NCI-H526 (cell line): ENCODE data around the gene ADAM29.
"Not testable (repeated sequence)": the region's sequence is repeated elsewhere in the genome, so short reads cannot be mapped to it uniquely, and the experiment has no call there.

Experiments used
- DNase-seq, 2 experiments: peaks; one replicate each; lab custom pipeline; 2025; lab: John Stamatoyannopoulos, UW

ADAM29 gene

DNA sequence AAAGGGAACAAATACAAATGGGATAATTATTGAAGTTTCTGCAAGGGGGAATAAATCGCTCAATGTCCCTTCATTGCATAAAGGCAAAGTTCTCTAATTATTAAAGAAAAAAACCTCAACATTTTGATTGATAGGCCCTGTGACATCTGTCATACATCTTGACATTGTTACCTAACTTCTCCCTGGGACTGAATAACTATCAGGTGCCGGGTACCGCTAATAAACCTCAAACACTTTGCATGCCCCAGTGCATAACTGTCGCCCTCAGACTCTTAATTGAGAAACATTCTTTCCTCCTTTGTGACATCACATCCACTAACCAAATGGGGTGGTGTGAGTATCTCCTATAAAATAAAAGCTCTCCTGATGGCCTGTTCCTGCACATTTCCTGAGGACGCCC lies at the start of gene ADAM29:
ADAM29 (plus strand) TSS at position 301 of the 400 bp plus-strand sequence. CDS start 57,168 bp downstream, outside the sequence.
- DNase-seq: no peak

DNA sequence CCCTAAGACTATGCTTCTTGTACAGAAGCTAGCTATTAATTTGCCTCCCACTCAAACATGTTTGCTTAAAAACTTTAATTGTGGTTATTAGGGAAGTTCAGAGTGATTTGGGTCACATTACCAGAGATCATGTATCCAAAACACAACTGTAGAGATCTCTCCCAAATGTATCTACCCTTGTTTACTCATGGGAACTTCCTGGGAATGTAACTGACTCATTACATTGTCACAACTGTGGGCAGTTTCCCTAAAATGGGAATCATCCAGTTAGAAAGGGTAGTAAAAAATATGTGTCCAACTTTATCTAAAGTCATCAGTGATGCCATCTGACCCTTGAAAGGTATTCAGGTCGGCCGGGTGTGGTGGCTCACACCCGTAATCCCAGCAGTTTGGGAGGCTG lies 48.8 kb upstream of the ADAM29 start:
- no peak for DNase-seq

DNA sequence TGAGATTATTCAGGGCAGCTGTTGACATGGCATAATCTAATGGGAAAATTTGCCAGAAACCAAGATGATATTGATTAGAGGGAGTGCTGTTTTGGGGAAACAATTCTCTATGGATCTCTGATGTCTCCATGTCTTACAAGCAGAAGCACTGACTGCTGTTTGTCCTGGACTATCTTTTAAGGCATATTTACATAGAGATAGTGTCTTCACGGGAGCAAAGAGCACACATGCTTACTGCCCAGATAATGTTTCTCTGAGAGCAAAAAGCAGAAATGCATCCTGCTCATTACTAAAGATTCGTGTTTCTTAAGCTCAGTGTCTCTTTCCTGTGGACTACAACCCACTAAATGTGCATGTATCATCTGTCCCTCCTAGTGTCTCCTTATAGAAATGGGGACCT lies 47.8 kb upstream of the ADAM29 start:
- no peak for DNase-seq

DNA sequence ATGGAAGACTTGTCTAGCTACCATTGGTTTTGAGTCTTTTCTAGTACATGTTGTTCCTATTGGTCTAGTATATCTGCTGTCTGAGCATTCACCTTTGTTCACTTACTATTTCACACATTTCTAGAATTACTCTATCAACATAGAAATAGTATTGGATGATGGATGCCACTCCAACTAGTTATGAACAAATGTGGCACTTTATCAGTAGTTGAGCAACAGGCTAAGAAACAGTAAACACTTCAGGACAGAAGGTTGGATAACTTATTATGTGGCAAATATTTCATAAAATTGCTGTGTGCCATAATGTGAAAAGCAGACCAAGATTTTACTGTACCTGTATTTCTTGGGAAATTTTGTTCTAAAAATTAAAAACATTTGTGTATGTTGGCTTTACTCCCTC lies 46.8 kb upstream of the ADAM29 start:
- DNase-seq: no peak

DNA sequence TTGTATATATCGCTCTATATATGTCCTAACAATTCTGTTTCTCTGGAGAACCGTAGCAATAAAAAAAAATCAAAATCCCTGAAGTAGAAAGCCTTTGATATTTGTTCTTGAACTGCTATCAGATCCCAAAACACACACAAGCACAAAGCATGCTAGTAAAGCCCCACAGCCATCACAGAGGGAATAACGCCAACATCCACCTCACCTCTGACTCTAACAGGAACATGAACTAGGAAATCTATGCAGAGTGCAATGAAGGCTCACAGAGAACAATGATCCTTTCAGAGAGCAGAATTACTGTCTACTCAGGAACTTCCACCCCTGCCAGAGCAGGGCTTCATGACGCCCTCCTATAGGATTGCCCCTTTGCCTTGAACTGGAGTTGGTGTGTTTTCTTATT lies 45.0 kb upstream of the ADAM29 start:
- not testable (repeated sequence) for DNase-seq

DNA sequence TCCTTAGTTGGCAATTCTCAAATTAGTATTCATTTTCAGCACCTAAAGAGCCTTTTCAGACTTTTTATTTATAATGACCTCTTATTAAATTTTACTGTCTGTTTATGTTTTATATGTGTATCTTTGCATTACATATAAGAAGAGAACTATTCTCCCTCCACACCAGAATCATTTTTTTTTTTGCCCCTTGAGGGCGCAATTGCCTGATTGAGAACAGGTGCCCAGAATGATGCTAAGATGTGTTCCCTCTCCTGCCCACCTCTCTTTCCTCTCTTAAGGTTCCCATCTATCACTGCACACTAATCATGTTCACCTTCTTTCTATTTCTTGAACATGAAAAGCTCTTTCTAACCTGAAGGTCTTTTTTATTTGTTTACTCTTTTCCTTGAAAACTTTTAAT lies 44.2 kb upstream of the ADAM29 start:
- peak; percentile 26 to 39 for DNase-seq

DNA sequence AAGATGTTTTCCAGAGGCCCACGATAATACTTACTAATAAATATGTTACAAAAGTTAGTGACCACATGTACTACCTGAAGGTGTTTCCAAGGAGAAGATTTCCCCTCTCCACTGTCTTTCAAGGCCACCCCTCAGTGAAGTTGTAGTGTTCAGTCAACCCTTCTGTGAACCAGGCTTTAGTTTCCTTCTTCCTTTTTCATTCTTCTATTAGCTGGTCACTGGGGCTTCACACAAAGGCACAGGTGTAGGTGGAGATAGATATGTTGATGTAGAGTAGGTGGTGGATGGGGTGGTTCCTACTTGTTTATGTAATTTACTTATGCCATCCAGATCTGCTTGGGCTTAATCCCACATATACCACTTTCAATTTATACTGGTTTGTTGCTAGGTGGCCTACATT lies 43.3 kb upstream of the ADAM29 start:
- no peak for DNase-seq

DNA sequence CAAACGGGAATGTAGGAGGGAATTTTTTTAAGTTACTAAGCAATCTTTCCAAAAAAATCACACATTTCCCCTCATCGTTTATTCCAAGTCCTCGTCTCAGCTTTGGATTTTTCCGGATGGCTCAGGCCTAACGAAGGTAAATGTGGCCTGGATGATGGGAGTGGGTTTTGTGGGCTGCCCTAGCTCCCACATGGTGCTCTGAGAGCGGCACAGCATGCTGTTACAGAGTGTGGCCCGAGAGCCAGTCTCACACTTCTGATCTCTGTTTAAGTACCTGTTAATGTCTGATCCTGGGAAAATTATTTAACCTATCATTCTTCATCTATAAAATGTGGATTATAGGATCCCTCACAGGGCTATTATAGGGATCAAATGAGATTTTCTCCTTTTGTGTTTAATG lies 38.2 kb upstream of the ADAM29 start:
- DNase-seq: no peak

DNA sequence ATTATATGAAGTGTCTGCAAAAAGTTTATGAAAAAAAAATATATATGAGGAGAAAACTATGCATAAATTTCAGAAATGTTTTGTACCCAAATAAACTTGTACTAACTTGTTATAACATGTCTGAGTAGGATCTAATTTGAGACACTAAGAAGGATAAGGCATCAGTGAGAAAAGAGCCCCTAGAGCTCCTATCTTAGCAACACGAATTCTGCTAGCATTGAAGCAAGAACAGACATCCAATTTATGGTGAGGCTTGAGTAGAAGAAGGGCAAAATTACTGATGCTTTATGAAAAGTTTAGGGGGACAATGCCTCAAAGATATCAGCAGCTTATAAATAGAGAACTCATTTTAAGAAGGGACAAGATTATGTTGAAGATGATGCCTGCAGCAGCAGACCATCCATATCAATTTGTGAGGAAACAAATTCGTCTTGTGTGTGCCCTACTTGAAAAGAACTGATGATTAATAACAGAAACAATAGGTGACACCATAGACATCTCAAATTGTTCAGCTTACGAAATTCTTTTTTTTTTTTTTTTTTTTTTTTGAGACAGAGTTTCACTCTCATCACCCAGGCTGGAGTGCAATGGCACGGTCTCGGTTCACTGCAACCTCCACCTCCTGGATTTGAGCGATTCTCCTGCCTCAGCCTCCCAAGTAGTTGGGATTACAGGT lies 35.7 kb upstream of the ADAM29 start:
- no peak for DNase-seq

DNA sequence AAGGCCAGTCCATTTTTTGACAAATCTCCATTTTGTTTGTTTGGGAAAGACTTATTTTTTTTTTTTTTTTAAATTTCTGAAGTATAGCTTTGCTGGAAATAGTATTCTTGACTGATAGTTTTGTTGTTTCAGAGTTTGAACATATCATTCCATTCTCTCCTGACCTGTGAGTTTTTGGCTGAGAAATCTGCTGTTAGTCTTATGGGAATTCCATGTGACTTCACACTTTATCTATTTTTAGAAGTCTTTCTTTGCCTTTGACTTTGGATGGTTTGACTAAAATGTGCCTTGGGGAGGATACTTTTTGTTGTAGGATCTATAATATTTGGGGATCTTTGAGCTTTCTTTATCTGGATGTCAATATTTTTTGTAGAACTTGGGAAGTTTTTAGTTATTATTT lies 10.7 kb upstream of the ADAM29 start:
- no peak for DNase-seq

DNA sequence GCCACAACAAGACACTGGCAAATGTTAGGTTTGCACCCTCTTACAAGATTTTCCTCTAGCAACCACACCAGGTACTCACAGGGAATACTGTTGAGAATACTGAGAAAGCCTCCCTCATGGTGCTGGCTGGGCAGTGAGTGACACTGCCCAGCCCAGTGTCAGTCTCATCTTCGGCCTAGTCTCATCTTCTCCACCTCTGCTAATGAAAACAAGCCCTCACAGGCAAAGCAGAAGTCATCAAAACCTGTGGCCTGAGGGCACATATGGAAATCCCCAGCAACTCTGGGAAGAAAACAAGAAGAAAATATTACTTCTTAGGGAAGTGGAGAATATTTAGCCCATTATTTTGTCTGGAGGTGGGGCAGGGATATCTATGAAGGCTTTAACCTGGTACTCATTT lies 7.9 kb upstream of the ADAM29 start:
- no peak for DNase-seq

DNA sequence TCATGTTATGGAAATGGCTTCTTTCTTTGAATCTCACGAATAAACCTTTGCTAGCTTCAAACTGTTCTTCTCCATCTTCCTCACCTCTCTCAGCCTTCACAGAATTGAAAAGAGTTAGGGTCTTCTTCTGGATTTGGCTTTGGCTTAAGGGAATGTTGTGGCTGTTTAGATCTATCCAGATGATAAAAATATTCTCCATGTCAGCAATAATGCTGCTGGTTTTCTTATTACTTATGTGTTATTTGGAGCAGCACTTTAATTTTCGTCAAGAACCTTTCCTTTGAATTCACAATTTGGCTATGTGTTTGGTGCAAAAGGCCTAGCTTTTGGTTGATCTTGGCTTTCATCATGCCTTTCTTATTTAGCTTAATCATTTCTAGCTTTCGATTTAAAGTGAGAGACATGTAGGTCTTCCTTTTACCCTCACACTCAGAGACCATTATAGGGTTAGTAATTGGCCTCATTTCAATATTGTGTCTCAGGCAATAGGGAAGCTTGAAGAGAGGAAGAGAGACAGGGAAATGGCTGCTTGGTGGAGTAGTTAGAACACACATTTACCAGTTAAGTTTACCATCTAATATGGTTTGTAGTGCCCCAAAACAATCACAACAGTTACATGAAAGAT lies 5.1 kb upstream of the ADAM29 start:
- no peak for DNase-seq

DNA sequence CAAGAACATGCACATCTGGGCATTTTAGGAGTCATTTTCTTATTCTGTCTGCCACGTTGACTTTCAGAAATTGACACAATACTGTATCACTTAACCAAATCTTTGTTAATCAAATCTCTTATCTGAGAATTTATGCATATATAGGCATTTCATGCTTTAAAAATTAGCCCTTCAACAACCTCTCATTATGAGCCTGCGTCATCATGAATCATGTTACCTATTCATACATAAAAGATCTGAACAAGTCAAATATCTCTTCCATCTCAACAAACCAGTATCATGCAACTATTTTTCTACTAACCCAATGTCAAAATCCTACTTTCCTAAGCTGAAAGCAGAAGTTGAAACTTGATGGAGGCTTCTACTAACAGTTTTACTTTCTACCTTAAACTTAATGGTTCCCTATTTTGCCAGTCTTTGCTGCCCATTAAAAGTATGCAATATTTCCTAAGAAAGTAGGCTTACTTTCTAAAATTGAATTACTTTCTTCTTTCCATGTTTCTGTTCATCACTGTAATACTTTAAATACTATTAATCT lies 1.8 kb downstream of the ADAM29 start:
- no peak for DNase-seq

DNA sequence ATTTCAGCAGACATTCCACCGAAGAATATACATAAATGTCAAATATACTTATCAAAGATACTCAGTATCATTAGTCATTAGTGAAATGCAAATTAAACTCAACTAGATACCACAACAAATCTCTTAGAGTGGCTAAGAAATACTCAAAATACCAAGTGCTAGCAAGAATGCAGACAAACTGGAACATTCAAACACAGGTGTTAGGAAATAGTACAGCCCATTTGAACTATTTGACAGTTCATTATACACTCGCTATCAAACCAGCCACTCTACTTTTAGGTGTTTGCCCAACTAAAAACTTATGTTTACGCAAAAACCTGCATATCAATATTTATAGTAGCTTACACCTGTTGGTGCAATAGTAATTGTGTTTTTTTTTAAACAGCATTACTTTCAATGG lies 8.8 kb downstream of the ADAM29 start:
- no peak for DNase-seq

DNA sequence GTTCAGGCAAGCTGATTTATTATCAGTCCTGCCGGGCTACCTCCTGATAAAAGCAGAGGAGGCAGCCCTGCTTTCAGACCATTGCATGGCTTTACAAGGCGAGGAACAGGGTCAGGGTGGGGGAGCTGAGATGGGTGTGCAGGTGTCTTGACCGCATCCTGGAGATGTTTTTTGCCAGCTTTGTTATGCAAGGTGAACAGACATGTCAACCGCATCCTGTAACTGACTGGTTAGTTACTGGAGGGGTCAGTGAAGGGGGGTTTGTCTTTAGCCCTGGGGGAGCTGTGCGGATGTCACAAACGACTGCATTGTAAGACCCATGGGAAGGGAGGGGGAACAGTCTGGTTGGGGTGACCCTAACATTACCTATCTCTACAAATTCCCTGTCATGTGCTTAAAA lies 10.0 kb downstream of the ADAM29 start:
- no peak for DNase-seq

DNA sequence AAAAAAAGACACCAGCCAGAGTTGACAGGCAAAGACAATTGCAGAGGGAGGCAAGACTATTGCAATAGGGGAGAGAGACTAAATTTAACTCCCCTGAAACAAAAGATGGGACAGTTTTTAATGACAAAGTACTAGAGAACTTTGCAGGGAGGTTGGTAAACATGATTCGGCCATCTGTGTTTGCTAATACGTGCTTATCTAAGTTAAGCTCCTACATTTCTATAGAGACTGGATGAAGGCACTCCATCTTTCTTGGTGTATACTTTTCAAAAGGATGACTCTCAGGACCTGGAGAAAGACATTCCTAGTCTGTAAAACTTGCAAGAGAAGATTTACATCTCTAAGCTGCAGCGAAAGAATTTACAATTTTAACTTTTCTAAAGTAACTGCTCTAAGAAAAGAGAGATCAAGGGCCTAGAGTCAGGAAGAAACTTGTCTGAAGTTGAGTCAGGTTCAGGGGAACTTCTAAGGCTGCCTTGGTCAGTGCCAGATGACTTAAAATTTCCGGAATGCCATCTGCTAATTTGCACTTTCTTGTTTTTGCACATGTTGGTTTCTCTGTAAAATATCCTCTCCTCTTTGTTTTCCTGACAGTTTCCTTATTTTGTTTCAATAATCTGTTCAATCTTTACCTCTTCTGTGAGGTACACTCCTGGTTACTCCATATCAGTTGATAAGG lies 10.6 kb downstream of the ADAM29 start:
- DNase-seq: no peak

DNA sequence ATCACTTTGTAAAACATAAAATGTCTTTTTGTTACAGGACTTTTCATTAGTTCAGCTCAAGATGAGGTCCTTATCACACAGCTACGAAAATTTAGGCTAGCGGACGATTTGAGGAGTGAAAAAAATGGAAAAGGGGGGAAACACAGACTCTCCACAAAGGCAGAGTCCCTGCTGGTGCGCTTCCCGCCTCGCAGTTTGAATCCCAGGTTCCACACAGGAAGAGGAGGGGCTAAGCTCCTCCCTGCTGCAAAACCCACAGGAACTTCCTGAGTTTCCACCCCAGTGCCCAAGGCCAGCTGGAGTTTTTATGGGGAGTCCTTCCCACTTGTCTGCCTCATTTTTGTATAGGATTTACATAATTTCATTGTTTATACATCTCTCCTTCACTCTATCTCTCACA lies 11.2 kb downstream of the ADAM29 start:
- peak in 1 of 2 experiments; percentile 16 for DNase-seq

DNA sequence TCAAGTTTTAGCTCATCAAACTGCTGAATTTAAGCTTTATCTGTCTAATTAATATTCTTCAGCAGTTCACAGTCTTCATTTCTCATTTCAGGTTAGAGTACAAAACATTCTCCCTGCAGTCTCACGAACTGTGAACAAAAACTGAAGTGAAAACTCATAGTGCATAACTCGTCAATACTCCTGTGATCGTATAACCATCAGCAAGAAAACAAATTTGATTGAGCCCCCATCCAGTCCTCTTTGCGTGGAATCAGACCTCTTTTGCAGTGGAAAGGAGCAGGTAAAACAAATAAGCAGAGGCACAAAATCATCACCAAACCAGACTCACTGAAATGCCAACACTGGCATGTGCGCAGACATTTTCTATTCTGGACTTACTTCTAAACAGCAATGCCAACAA lies 12.7 kb downstream of the ADAM29 start:
- no peak for DNase-seq

DNA sequence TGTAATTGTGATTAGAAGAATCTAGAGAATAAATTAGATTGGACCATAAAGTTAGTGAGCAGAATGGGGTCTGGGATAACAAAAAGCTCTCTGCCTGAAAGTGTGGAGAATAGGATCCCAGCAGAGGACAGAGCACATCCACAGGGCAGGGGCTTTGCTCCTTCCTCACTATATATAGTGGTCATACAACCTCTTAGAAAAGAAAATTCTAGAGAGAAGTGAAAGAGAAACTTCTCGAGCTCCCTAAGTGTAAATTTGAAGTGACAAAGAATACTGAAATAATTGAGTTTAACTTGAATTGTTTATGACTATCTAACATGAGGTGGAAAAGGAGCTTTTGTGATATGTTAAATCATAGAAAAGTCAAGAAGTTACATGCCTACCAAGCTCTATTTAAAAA lies 14.9 kb downstream of the ADAM29 start:
- no peak for DNase-seq

DNA sequence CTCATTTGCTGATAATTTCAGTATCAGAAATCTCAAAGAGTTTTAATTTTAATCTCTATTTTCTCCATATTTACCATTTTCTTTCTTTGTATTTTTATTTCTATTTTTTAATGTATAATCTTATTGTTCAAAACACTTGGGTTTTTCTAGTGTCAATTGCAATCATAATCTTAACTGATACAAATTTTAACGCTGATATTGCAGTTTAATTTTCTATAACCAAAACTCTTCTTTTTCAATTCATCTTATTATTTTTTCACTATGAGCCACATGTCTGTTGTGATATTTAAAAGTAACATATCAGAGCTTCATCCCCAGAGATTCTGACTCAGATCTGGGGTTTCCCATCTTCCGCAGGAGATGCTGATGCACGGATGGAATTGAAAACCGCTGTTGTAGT lies 16.2 kb downstream of the ADAM29 start:
- DNase-seq: no peak

DNA sequence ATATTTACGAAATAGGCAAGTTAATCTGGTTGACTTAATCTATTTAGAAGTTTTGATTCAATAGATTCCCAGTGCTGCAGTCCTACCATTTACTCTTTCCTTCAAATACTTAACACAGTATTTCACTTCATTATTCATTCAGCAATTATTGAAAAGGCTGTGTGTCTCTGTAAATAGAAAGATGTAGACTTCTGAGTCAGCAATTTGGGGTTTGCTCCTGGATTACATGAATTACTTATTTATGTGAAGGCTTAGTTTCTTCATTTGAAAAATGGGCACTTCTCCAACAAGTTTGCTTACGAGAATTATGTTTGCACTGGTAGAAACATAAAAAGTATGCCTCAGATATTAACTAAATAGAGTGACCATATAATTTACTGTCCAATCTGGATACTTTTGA lies 17.4 kb downstream of the ADAM29 start:
- no peak for DNase-seq

DNA sequence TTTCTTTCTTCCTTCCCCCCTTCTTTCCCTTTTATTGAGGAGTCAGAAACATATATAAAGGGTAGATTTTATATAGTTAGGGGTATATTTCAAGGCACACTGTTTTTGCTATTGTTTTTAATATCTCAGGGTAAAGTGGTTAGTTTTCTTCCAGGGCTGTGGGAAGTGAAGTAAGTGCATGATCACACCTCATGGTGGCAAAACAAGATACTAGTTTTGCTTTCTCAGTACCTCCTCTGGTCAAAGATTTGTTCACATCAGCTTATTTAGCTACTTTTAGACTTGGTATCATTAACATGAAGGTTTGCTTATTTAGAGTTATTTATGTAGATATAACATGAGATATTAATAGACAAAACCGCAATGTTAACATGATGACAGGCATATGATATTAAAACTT lies 21.8 kb downstream of the ADAM29 start:
- no peak for DNase-seq

DNA sequence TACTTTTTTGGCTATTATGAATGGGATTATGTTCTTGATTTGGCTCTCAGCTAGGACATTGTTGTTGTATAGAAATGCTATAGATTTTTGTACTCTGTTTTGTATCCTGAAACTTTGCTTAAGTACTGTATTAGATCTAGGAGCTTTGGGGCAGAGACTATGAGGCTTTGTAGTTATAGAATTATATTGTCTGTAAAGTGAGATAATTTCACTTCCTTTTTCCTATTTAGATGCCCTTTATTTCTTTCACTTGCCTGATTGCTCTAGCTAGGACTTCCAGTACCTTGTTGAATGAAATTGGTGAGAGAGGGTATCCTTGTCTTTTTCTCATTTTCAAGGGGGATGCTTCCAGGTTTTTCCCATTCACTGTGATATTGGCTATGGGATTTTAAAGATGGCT lies 28.1 kb downstream of the ADAM29 start:
- no peak for DNase-seq
